ENCODE results near the gene MAG. TPM values are rescaled to one million over a fixed set of nuclear protein-coding genes. Genes with fewer than 3 reads are reported as not detected.
A peak's percentile ranks its signal among the peaks of the same experiment; 100 is the strongest.

Gene MAG, protein sequence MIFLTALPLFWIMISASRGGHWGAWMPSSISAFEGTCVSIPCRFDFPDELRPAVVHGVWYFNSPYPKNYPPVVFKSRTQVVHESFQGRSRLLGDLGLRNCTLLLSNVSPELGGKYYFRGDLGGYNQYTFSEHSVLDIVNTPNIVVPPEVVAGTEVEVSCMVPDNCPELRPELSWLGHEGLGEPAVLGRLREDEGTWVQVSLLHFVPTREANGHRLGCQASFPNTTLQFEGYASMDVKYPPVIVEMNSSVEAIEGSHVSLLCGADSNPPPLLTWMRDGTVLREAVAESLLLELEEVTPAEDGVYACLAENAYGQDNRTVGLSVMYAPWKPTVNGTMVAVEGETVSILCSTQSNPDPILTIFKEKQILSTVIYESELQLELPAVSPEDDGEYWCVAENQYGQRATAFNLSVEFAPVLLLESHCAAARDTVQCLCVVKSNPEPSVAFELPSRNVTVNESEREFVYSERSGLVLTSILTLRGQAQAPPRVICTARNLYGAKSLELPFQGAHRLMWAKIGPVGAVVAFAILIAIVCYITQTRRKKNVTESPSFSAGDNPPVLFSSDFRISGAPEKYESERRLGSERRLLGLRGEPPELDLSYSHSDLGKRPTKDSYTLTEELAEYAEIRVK
- not detected in 2 replicates for total RNA-seq
- polyA plus RNA-seq (2012), result not detected

DNA sequence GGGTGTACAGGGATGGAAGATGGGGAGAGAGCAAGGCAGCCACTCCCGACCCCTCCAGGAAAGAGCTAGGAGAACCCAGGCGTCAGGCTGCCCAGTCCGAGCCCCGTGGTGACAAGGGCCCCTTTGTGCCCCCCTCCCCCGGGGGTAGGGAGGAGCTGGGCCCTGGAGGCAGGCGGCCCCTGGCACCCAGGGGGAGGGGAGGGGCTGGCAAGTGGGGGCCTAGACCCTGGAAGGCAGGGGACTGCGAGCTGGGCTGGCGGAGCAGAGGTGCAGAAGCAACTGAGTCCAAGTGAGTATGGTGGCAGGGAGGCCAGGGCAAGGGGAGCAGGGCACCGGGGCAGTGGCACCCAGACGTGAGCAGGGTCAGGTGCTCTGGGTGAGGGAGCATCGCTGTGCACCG lies at the start of gene MAG:
MAG (plus strand) TSS at position 246 of the 400 bp plus-strand sequence. CDS start 3,248 bp downstream, outside the sequence.
- DNase-seq (ENCODE audit: low read depth), result no peak

DNA sequence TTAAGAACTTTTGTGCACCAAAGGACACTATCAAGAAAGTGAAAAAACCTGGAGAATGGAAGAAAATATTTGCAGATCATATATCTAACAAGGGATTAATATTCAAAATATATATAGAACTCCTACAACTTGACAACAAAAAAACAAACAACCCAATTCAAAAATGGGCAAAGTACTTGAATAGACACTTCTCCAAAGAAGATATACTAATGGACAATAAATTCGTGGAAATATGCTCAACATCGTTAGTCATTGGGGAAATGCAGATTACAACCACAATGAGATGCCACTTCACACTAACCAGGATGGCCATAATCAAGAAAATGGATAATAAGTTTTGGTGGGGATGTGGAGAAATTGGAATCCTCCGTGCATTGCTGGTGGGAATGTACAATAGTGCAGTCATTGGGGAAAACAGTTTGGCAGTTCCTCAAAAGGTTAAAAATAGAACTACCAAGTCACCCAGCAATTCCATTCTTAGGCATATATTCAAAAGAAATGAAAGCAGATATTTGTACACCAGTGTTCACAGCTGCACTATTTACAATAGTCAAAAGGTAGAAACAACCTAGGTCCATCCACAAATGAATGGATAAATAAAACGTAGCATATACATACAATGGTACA lies 45.4 kb upstream of the MAG start:
- DNase-seq (ENCODE audit: low read depth), result no peak

DNA sequence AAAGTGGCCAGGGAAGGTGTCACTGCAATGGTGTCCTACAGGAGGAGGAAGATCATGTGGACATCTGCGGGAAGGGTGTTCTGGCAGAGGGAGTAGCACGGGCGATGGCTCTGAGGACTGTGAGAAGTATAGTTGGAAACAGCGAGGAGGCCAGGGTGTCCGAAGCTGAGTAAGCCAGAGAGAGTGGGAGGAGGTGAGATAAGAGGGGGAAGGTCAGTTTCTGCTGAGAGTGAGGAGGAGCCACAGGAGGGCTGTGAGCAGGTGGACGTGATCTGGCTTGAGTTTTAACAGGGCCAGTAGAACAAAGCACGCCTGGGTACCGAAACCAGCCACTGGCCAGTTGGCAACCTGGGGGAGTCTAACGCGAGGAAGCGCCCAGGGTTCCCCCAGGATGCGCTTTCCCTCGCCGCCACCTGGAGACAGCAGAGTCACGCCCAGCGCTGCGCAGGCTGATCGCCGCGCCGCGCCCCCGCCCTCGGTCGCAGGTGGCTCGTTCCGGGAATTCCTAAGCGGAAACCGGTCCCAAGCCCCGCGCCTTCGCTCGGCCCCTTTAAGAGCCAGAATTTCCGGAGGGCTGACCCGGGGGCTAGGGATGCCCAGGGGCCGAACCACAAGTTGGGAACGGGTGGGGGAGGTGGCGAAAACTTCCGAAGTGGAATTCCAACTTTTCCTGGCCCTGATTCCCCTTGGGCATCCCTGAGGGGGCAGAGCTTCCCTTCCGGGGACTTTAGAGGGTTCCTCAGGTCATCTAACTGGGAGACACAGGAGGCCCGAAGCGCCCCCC lies 44.2 kb upstream of the MAG start:
- no peak for DNase-seq (ENCODE audit: low read depth)

DNA sequence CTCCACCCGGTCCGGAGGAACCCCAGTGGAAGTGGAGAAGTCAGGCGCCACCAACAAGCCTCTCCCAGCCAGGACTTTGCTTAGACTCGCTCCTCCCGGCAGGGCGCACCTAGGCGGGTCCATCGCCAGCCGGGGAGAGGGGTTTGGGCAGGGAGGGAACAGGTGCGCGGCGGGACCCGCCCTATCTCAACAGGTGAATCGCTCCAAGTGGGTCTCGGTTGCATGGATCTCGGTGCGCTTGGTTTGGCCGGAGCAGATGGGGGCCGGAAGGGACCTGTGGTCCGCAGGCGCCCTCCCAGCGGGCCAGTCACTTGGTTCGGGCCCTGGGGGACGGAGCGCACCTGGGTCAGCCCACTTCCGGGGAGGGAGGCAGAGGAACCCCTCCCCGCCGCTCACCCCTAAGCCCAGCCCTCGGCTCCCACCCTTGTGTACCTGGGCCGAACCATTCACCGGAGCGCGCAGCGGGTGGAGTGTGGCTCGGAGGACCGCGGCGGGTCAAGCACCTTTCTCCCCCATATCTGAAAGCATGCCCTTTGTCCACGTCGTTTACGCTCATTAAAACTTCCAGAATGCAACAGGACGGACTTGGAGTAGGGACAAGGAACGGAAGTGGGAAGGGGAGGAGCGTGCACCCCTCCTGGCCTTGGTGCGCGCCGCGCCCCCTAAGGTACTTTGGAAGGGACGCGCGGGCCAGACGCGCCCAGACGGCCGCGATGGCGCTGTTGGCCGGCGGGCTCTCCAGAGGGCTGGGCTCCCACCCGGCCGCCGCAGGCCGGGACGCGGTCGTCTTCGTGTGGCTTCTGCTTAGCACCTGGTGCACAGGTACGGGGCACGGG lies 43.4 kb upstream of the MAG start, which contains the start of gene LSR:
LSR (plus strand) TSS at position 693 of the 836 bp plus-strand sequence; CDS start at position 714, 21 bp downstream.
- DNase-seq (ENCODE audit: low read depth), result no peak

DNA sequence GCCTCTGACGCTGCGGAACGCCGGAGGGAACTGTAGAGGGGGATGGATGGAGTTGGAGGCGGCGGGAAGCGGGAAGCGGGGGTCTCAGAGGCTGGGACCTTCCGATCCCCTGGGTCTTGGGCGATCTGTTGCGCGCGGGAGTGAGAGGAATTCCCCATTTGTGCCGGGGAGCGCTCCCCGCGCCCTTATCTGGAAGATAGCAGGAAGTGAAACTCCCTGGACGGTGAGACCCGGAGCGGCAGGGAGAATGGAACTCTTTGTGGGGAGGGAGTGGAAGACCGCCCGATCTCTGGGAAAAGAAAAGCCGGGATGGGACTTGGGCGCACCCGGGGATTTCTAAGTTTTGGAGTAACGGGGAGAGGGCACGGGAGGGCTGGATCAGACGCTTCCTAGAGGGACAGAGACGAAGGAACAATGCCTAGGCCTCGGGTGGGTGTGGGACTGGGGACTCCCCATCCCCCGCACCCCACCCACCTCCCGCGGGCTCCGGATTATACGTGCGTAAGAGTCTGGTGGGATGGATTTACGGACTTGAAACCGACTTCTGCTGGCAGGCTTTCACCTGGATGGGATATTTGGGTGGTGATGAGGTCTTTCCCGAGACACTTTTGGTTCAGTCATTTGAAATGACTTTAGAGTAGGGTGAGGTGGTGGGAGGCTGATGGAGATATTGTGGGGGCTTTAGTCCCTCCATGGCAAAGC lies 42.7 kb upstream of the MAG start:
- DNase-seq (ENCODE audit: low read depth), result no peak

DNA sequence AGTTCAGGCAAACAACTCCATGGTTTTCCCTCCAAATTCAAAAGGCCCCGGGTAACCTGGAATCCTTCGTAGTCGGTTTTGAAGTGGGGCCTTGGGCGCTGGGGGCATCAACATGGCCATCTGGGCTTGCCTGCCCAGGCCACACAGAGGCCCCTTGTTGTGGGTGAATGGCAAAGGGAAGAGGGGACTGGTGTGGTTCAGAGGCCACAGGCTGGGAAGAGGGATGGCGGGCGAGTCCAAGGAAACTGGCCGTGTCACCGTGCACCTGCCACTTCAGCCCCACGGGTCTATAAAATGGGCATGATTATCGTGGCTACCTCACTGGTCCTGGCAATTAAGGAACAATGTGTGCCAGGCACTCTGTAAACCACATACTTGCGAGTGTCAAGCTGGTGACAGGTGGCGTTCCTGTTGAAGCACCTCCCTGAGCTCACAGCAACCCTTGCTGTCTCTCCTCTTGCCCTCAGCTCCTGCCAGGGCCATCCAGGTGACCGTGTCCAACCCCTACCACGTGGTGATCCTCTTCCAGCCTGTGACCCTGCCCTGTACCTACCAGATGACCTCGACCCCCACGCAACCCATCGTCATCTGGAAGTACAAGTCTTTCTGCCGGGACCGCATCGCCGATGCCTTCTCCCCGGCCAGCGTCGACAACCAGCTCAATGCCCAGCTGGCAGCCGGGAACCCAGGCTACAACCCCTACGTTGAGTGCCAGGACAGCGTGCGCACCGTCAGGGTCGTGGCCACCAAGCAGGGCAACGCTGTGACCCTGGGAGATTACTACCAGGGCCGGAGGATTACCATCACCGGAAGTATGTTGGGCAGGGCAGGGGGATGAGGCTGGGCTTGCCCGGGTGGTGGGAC lies 41.9 kb upstream of the MAG start:
- no peak for DNase-seq (ENCODE audit: low read depth)

DNA sequence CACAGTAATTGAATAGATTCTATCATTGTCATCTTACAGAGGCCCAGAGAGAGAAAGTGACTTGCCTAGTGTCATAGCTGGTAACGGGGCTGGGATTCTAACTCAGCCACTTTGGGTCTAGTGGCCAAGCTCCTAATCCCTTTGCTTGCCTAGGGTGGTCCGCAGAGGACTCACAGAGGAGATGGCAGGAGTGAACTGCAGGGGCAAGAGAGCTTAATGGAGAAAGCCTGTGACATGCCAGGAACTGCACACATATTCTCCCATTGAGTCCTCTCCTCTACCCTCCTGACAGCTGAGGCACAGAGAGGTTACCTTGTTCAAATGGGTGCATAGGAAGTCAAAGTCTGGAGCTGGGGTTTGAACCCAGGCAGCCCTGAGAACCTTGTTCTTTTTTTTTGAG lies 40.5 kb upstream of the MAG start:
- no peak for DNase-seq (ENCODE audit: low read depth)

DNA sequence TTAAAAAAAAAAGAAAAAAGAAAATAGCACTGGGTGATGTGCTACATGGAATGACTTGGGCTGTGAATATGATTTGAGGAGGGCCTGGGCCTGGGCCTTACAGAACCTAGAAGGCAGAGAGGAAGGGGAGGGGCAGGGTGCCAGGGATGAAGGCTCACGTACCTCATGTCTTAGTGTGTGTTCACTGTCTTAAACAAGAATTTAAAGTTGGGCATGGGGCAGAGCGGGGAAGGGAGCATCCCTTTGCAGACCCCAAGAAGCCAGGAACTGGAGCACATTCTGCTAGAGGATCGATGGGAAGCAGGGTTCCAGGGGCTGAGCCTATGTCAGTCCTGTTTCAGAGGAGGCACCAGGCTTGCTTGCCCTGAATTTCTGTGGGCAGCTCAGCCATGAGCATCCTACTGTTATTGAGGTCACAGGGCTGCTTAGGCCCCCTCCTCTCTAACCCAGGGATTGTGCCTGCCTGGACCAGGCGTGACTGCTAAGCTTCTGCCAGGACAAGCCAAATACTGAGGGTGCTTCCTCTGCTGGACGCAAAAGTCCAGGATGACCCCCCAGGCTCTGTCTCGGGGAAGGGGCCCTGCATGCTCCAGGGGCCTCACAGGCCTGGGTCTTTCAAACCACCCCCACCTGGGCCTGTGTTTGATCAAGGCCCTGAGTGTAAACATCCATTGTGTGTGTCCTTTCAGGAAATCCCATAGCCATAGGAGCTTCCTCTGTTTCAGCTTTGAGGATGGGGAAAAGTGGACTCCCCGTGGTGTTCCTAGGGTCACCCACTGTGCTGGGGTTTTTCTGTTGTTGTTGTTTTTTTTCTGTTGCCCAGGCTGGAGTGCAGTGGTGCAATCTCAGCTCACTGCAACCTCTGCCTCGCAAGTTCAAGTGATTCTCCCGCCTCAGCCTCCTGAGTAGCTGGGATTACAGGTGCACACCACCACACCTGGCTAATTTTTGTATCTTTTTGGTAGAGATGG lies 38.4 kb upstream of the MAG start:
- DNase-seq (ENCODE audit: low read depth), result no peak

DNA sequence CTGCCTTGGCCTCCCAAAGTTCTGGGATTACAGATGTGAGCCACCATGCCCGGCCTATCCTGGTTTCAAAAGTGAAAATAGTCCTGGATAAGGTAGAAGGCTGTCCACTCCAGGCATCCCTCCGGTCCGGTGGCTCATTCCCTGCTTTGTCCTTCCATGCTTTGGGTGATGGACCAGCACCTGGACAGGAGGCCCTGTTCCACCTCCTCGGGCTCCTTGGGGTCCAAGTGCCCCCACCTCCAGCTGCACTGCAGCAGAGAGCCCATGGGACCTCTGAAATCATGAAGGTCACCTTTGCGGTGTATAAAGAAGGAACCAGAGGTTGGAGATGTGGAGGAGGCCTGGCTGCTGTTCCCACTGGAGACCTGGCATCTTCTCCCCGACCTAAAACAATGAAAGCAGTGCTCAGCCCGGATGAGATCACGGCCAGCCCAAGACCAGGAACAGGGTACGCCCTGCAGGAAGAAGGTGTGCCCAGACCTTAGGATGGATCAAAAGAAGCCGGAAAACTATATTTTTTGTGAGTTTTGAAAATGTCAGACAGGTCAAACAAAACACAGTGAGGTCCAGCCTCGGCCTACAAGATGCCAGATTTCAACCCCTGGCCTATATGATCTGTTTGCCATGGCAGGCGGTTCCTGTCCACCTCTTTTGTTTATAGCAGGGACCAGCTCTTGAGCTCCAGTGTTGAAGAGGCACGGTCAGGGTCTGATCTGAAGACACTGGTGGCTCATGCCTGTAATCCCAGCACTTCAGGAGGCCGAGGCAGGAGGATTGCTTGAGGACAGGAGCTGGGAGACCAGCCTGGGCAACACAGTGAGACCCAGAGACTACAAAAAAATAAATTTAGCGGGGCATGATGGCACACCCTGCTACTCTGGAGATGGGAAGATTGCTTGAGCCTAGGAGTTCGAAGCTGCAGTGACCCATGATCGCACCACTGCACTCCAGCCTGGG lies 37.3 kb upstream of the MAG start:
- no peak for DNase-seq (ENCODE audit: low read depth)

DNA sequence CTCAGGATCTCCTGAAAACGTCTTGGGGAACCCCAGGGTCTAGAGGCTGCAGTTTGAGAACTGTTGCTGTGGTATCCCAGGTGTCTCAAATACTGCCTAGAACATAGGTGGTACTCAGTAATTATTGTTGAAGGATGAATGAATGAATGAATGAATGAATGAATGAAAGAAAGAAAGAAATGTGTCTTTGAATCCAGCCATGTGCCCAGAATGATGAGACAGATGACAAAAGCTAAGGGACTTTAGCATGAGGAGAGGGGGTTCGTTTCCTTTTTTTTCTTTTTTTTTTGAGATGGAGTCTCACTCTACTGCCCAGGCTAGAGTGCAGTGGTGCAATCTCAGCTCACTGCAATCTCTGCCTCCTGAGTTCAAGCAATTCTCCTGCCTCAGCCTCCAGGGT lies 35.4 kb upstream of the MAG start:
- no peak for DNase-seq (ENCODE audit: low read depth)

DNA sequence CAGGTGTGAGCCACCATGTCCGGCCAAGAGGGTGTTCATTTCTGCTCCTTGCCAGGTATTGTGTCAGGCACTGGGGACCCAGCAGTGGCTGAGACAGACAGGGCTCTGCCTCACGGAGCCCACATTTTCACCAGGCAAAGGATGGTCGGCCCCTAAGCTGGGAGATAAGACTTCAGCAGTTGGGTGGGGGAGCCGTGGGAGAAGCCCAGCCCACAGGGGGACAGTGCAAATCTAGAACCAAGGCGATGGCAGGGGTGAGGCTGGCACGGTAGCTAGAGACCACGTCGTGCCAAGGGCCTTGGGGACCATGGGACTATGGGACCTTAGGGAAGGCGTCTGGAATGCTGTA lies 34.9 kb upstream of the MAG start:
- no peak for DNase-seq (ENCODE audit: low read depth)

DNA sequence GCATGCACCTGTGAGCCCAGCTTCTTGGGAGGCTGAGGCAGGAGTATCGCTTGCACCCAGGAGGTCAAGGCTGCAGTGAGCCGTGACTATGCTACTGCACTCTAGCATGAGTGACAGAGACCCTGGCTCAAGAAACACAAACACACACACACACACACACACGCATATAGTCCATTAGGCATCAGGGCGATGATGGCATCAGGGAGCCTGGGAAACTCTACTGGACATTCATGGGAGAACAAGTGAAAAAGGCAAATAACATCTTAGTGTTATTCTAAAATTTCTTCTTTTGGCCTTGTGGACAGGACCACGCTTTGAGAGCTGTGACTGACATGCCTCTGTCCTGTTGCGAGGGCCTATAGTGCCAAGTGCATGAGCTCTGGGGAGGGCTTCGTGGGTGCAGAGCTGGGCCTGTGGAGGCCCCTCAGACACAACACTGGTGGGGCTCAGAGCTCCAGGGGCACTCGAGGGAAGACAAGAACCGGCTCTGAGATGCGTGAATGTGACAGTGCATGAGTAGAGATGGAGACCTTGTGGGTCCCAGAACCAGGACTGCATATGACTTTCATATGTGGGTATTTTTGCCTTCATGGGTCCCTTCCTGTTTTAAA lies 31.2 kb upstream of the MAG start:
- DNase-seq (ENCODE audit: low read depth), result no peak

DNA sequence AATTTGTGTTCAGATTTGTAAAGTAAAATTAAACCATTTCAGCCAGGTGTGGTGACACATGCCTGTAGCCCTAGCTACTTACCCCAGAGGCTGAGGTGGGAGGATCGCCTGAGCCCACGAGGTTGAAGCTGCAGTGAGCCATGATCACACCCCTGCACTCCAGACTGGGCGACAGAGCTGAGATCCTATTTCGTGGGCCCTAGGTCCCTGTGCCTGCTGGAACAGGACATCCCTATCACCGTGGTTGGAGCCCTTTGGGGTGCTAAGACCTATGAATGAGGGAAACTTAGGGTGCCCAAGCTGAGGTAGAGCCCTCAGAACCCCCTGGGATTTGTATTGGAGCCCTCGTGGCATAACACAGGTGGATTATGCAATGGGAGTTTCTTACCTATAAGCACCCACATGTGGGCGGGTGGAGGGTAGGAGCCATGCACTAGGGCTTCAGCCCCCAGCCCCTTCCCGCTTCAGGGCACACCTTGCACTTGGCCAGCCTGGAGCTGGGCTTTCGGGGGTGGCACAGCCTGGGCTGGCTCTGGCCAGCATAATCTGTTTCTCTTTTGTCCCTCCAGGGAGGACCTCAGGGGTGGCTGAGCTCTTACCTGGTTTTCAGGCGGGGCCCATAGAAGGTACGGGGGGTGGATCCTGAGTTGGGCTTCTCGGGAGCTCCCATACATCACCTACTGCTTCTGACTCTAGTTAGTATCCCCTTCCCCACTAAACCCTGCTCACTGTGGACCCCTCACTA lies 30.4 kb upstream of the MAG start:
- no peak for DNase-seq (ENCODE audit: low read depth)

DNA sequence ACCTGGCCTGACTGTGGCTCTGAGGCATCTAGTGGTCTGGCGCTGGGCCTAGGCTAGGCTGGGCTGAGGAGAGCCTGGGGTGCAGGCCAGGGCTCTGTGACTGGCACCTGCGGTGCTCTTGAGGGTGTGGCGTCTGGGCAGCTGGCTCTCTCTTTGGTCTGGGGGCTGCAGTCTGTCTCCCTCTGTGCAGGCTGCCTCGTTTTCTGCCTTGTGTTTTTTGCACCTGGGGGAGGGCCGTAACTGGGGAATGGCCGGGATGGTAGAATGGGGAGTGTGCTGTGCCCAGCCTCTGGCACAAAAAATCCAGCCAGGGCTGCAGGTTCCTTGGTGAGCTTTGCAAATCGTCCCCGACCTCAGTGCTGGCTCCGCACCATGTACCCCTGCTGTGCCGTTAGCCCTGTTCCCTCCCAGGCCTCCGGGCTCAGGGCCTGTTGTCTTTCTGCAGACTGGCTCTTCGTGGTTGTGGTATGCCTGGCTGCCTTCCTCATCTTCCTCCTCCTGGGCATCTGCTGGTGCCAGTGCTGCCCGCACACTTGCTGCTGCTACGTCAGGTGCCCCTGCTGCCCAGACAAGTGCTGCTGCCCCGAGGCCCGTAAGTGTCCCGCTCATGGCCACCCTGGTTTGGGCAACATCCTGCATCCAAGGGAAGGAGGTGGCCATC lies 29.7 kb upstream of the MAG start:
- DNase-seq (ENCODE audit: low read depth), result peak; percentile 50
